GM12878 (cell line): ENCODE data around the gene ADA. TPM values are rescaled to one million over a fixed set of nuclear protein-coding genes. Genes with fewer than 3 reads are reported as not detected.

Experiments
- ATAC-seq: fragments of 200-7000 bp; cut with Tn5 transposase; 3 replicates; pipeline ENCODE4 v1.9.1; 2020; ENCODE audit warnings: mild to moderate bottlenecking, moderate library complexity
- BruUV-seq: library from RNA; stranded (reverse); fragments of 400-500 nt; replicated peaks from 2 replicates; lab custom pipeline; 2021; lab: Mats Ljungman, UMichigan
- CTCF ChIA-PET: fragments of 300-600 bp; sonication (Branson Sonifier 250); formaldehyde crosslinking; extraction: SDS; loops from one replicate; lab custom pipeline; 2021; ENCODE audit warnings: inconsistent platforms; lab: Yijun Ruan, JAX
- POLR2A ChIA-PET: fragments of 350-600 bp; formaldehyde crosslinking; extraction: SDS; loops from one replicate; lab custom pipeline; 2021; ENCODE audit warnings: inconsistent platforms; lab: Charles Lee
- RAD21 ChIA-PET: fragments of 300-600 bp; sonication (Branson Sonifier 250); formaldehyde crosslinking; loops from one replicate; lab custom pipeline; 2023; ENCODE audit warnings: antibody characterized with exemption; ENCODE audit not compliant: unreplicated experiment; lab: Charles Lee
- SMC1A ChIA-PET: fragments of 300-600 bp; sonication (Branson Sonifier 250); formaldehyde crosslinking; loops from one replicate; lab custom pipeline; 2023; ENCODE audit not compliant: unreplicated experiment, uncharacterized antibody; lab: Charles Lee
- DNase-seq: peaks from one replicate; pipeline ENCODE4 v3.0.0-alpha.2; 2011; ENCODE audit warnings: low read depth, low spot score
- FAIRE-seq: peaks from 3 replicates; lab custom pipeline; 2011; peaks lifted over from hg19 to GRCh38; lab: Jason Lieb, UNC
- H2AFZ ChIP-seq: 2 replicates; pipeline ENCODE4 v1.6.0; 2011; ENCODE audit warnings: low read depth, low read length, control low read depth; ENCODE audit not compliant: control insufficient read depth
- H3K27ac ChIP-seq: 2 replicates; pipeline ENCODE4 v1.5.1; 2011; ENCODE audit warnings: control low read depth; ENCODE audit not compliant: control insufficient read depth, insufficient read depth
- H3K27me3 ChIP-seq, 2 experiments: replicated peaks in 1 of 2; 2 replicates each; pipeline versions ENCODE4 v1.6.0 to v1.6.1; 2011; ENCODE audit warnings: low read length in 1 of 2; ENCODE audit not compliant: control insufficient read depth in 2 of 2, insufficient read depth in 2 of 2
- H3K36me3 ChIP-seq, 2 experiments: 2 replicates each; pipeline ENCODE4 v1.5.1; 2011; ENCODE audit warnings: low read length in 1 of 2; ENCODE audit not compliant: control insufficient read depth in 2 of 2, insufficient read depth in 2 of 2
- H3K4me1 ChIP-seq: 2 replicates; pipeline ENCODE4 v1.6.1; 2011; ENCODE audit warnings: mild to moderate bottlenecking, low read length, moderate library complexity, mixed read lengths; ENCODE audit not compliant: control insufficient read depth, insufficient read depth
- H3K4me2 ChIP-seq: 2 replicates; pipeline ENCODE4 v1.6.0; 2011; ENCODE audit warnings: control low read depth; ENCODE audit not compliant: control insufficient read depth, insufficient read depth
- H3K4me3 ChIP-seq: fragments of 200-600 bp; sonication (generic); 2 replicates; pipeline ENCODE4 v1.5.1; 2016
- H3K79me2 ChIP-seq: 2 replicates; pipeline ENCODE4 v1.6.0; 2011; ENCODE audit warnings: low read length; ENCODE audit not compliant: control insufficient read depth, insufficient read depth
- H3K9ac ChIP-seq: 2 replicates; pipeline ENCODE4 v1.8.0; 2011; ENCODE audit warnings: low read length, control low read depth, mixed read lengths; ENCODE audit not compliant: control insufficient read depth, insufficient read depth
- H3K9me3 ChIP-seq: replicated peaks from 3 replicates; pipeline ENCODE4 v1.5.1; 2011; ENCODE audit warnings: mild to moderate bottlenecking, low read length; ENCODE audit not compliant: control insufficient read depth, insufficient read depth
- H4K20me1 ChIP-seq: 2 replicates; pipeline ENCODE4 v1.6.0; 2011; ENCODE audit not compliant: control insufficient read depth, insufficient read depth
- POLR2A ChIP-seq: IDR thresholded peaks from 2 replicates; pipeline ENCODE4 v1.6.1; 2011; ENCODE audit warnings: low read depth, mild to moderate bottlenecking, low read length
- WGBS: methylation state at CpG from one replicate; pipeline ENCODE4 v1.1.6; 2016; ENCODE audit warnings: low lambda C conversion rate; ENCODE audit not compliant: insufficient replicate concordance, insufficient coverage; ENCODE audit errors: missing lambda C conversion rate; 5-methylcytosine and 5-hydroxymethylcytosine counted together
- in situ Hi-C: fragments of 300-500 bp; cut with MboI; formaldehyde crosslinking; loops from 9 replicates; pipeline ENCODE4 v1.14.3; 2018; ENCODE audit warnings: mixed read lengths
- intact Hi-C: fragments of 100-400 bp; cut with micrococcal nuclease; formaldehyde crosslinking; loops from one replicate; pipeline ENCODE4 v1.14.2; 2022; ENCODE audit not compliant: unreplicated experiment
- polyA plus RNA-seq, 11 experiments: library from polyadenylated mRNA; depleted of rRNA in 4 of 11; unstranded in 6 of 11; stranded (reverse) in 5 of 11; fragments of >200 nt; fragmentation: Nextera tagmentation in 4 of 11; fragmentation: Illumina TruSeq in 1 of 11; extraction: Ambion mirVana in 4 of 11; extraction: Trizol in 1 of 11; gene quantifications; 1 replicate in 1 of 11; 2 replicates in 10 of 11; pipeline versions ENCODE4 v1.2.1 to v1.2.3, GENCODE V29; 2011 to 2016; ENCODE audit warnings: inconsistent platforms in 2 of 11, missing spikeins in 2 of 11, low read depth in 1 of 11
- total RNA-seq, 4 experiments: library from RNA; depleted of rRNA in 3 of 4; stranded (reverse); fragments of >200 nt in 3 of 4; fragmentation: Illumina TruSeq in 1 of 4; extraction: Trizol in 1 of 4; gene quantifications; 2 replicates each; pipeline versions ENCODE4 v1.2.1 to v1.2.3, GENCODE V29; 2013 to 2021
- TF ChIP-seq, protein P1 (sequence below): IDR thresholded peaks from 2 replicates; pipeline ENCODE4 v1.6.1; 2012; ENCODE audit warnings: low read depth, low read length, improper control_type of control experiment

The ADA gene
- total and polyA plus RNA-seq, 10 of the 15 experiments (the other 5 are each of a cell fraction or from before 2014, with no cell fraction given) = 40.9 to 217 (median 90.8) TPM

- 79% methylated on average over 14 of the region's 14 CpGs for WGBS
- POLR2A ChIA-PET = no interaction called here
- in situ Hi-C loops = no loop called here
Measured at GRCh38 chr20:44615876-44616603, 35.5 kb downstream of the ADA start.

More at GRCh38 chr20:44615876-44616603, 35.5 kb downstream of the ADA start:
- no peaks in the 10 kb centered on the region for H3K79me2 ChIP-seq
- no TSS peak for BruUV-seq
- intact Hi-C loops = no loop called here
- peak; percentile 26; the same call in 1 of the 2 replicates for TF ChIP-seq POLR2A
- TF ChIP-seq, protein P1, sequence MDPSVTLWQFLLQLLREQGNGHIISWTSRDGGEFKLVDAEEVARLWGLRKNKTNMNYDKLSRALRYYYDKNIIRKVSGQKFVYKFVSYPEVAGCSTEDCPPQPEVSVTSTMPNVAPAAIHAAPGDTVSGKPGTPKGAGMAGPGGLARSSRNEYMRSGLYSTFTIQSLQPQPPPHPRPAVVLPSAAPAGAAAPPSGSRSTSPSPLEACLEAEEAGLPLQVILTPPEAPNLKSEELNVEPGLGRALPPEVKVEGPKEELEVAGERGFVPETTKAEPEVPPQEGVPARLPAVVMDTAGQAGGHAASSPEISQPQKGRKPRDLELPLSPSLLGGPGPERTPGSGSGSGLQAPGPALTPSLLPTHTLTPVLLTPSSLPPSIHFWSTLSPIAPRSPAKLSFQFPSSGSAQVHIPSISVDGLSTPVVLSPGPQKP = no peak
- RAD21 ChIA-PET = interaction anchor here (1.0 to 3.7 kb wide), 3 partner anchors 30 to 68 kb away, joined by 3 to 37 read pairs (median 7); no protein-coding TSS in a partner anchor
- H3K4me1 ChIP-seq = peaks cover 17% of the 10 kb centered on the region
- no peak overlapping the region for H3K4me2 ChIP-seq
- H3K9ac ChIP-seq = no peak overlapping the region
- no peak for FAIRE-seq
- SMC1A ChIA-PET = interaction anchor here (1.0 to 3.0 kb wide), 3 partner anchors 28 to 68 kb away, joined by 3 to 33 read pairs (median 17); no protein-coding TSS in a partner anchor
- no peak for ATAC-seq
- H3K27ac ChIP-seq = no peak overlapping the region
- H3K27me3 ChIP-seq = no peaks in the 10 kb centered on the region
- no peaks in the 10 kb centered on the region for H3K9me3 ChIP-seq
- CTCF ChIA-PET = interaction anchor here (1.3 to 6.3 kb wide), 3 partner anchors 26 to 67 kb away, joined by 3 to 57 read pairs (median 11); no protein-coding TSS in a partner anchor
- no peak overlapping the region for H2AFZ ChIP-seq
- DNase-seq = no peak
- peaks cover 24 to 42% of the 10 kb centered on the region in 2 experiments for H3K36me3 ChIP-seq
- H4K20me1 ChIP-seq = no peaks in the 10 kb centered on the region
- H3K4me3 ChIP-seq = no peak overlapping the region
